CD4-positive, alpha-beta T cell treated with Interleukin-10 for 1 hour (primary cell): Measurements from ENCODE around the gene AAGAB.

Source experiments
- DNase-seq: peaks from one replicate; pipeline ENCODE4 v3.0.0-alpha.2; 2020

The AAGAB gene

DNA sequence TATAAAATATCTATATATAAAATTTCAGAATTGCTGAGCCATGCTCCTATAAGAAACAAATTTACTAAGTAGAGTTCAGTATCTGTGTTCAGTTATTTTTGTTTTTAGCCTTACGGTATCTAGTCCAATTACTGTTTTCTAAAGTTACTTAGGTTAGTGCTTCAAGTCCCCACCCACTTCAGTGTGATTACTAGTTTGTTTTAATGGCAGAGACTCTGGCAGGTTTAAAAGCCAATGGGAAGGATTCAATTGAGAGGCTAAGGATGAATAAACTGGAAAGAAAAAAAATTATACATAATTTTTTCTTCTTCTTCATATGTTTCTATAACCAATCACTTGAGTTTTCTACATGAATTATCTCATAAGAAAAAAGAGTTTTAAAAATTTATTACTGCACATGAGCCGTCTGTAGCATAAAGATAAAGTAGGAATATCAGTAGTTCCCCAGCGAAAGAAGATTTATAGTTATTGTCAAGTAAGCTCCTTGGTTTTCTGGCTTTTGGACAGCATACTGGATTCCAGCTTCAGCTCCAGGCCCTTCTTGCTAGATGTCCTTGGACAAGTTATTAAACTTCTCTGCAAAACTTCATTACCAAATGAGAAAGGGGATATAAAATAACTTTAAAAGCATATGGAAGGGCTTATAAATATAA, 46.8 kb downstream of the AAGAB start:
- no peak for DNase-seq

GRCh38 chr15:67202991-67203390, 51.5 kb downstream of the AAGAB start:
- DNase-seq = no peak

DNA sequence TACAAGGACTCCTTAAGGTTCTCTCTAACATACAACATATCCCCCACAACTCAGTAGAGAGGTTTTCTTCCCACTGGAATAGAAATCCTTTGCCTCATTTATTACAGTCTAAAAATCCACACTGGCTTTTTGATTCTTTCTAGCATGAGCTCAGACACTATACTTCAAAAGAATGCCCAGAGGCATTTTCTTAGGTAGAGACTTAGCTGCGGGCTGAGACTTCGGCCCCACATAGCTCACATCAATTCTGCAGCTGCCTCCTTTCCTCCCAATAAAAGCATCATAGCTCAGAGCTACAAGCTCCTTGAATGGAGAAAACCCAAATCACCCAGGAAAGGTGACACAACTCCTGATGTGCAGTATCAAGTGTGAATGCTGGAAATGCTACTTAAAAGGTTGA, 52.4 kb downstream of the AAGAB start:
- DNase-seq = no peak

DNA sequence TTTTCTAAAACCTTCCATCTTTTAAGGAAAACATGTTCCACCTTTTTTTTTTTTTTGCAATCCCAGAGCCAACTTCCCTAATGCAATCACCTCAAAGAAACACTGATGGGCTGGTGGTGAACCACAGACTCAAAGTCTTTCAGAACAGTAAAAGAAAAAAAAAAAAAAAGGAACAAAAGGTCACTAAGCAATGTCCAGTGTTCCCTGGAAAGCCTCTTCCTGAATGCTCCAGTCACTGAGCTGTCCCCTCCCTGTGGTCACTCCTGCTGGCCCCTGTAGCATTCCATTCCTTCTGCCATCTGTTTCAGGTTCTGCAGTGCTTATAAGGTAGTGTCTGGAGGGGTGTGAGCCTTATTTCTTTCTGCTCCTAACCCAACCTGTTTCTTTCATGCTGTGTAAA, 53.3 kb downstream of the AAGAB start:
- no peak for DNase-seq

GRCh38 chr15:67199881-67200763, 54.3 kb downstream of the AAGAB start:
- no peak for DNase-seq

GRCh38 chr15:67199391-67199790, 55.1 kb downstream of the AAGAB start:
- no peak for DNase-seq

GRCh38 chr15:67198157-67198754, 56.2 kb downstream of the AAGAB start:
- DNase-seq = no peak

DNA sequence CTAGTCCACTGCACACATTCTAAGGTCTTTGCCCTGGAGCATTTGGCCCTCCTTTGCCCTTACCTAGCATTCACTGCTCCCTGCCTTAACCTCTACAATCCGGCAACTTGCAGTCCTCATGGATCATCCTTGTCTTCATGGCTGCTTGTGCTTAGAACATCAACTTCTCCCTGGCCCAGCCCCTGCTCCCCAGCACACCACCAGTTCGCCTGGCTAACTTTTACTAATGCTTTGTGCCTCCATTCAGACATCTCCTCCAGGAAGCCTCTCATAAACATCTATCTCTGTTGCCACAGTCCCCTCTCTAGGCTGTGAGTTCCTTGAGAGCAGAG, 57.1 kb downstream of the AAGAB start:
- no peak for DNase-seq

- DNase-seq = no peak
Observed at GRCh38 chr15:67196672-67197363, 57.6 kb downstream of the AAGAB start.

GRCh38 chr15:67196222-67196621, 58.2 kb downstream of the AAGAB start:
- DNase-seq = no peak

DNA sequence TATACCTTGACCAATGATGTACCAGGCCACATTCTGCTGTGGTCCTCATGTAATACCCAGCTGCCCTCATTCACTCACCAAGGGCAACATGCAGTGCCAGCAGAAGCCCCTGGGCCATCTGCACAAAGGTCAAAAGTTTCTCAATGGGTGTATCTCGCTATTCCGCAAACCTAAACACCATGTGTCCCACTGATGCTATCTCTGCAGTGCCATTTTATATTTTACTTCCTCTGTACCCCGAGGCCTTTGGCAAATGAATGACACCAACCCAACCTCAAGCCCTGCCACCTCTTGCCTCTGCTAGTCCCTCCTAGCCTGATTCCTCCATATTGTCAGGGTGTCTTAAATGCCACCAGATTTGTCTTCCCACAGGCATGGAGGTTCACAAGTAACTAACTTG, 59.2 kb downstream of the AAGAB start:
- no peak for DNase-seq

GRCh38 chr15:67194171-67195114, 60.0 kb downstream of the AAGAB start:
- no peak for DNase-seq

DNA sequence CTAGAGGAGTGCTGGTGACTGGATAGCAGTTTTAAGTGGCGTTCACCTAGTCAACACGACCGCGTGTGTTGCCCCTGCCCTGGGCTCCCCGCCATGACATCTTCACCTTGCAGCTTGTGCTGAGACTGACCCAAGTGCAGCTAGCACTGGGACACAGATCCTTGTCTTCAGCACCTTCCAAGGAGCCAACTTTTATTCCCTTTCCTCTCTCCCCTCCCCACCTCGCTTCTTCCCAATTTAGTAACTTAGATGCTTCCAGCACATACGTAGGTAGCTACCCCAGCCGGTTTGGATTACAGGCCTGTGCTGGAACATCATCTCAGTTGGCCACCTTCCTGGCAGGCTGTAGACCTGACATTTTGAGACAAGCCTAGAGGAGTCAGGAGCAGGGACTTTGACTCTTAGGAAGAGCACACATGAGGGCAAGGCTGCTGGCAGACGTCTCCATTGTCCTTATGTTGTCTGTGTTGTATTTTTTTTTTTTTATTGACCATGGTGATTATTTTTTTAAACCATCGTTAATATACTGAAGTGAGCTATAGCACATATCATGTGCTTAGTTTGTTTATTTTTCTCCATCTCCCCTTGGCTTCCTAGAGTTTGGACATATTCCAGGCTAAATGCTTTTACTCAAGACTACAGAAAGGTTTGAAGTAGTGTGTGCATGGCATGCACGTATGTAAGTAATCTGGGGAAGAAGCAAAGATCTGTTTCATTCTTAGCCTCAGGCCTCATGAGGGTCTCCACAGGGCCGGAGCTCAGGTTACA, 61.1 kb downstream of the AAGAB start:
- DNase-seq = no peak

DNA sequence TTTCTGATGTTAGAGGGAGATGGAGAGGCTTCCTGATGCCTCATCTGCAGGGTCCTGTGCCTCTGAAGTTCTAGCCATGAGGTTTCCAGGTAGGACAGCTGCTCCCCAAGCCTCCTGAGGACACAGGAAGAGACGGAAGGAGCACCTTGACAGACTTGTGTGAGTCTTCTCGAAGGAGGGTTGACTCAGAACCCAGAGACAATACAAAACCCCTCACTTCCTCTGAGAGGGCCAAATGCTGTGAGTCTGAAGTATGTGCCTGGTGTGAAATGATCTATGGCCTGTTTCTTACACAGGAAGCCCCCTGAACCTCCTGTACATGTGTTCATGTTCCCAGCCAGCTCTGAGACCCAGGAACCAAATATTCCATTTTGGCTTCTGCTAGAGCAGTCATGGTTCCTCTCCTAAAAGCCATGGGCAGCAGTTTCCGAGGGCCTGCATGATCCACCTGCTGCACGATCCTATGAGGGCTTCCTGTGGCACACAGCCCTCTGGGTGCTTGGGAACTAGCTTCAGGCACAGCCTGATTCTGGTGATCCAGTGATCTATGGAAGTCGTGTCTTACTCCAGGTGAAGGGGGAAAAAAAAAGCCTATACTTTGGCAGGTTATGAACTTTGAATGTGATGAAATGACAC, 62.2 kb downstream of the AAGAB start:
- no peak for DNase-seq

DNA sequence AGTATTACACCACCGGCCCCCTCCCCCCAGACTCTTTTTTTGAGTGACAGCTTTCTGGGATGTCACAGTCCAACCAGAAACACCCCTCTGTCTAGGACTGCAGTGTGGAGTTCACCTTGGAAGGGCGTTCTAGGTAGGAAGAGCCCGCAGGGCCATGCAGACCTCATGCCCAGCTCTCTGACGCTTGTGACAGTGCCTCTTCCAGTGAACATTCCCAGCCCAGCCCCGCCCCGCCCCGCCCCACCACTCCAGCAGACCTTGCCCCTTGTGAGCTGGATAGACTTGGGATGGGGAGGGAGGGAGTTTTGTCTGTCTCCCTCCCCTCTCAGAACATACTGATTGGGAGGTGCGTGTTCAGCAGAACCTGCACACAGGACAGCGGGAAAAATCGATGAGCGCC, 63.6 kb downstream of the AAGAB start:
- no peak for DNase-seq

- no peak for DNase-seq
Observed at GRCh38 chr15:67190326-67190725, 64.1 kb downstream of the AAGAB start.

DNA sequence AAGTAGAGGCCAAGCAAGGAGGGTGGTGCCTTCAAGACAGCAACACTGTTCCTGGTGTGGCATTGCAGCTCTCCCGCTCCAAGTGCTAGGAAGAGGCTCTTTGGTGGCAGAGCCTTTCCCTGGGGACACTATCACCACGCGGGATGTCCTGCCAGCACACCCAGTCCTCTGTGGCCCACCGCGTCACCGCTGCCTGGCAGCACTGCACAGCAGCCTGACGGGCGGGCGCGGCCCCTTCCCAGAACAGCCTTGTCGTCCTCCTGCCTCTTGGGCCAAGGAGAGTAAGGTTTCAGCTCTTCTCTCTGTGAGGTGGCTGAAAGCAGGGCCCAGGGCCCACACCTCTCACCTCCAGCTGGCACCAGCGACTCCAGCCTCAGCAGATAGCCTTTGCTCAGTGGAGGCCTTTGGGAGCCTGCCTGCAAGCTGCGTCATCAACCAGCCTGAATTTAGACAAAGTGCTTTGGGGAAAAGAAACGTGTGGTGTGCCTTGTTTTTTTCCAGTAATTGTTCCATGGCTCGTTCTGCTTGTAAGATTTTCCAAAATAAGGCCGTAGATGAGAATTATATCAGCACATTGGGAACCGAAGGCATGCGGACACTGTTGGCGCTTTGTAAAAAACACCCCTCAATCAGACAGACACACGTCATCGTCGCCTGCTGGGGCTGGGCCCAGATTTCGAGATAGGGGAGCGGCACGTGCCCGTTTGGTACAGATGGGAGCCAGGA, 65.0 kb downstream of the AAGAB start:
- no peak for DNase-seq

DNA sequence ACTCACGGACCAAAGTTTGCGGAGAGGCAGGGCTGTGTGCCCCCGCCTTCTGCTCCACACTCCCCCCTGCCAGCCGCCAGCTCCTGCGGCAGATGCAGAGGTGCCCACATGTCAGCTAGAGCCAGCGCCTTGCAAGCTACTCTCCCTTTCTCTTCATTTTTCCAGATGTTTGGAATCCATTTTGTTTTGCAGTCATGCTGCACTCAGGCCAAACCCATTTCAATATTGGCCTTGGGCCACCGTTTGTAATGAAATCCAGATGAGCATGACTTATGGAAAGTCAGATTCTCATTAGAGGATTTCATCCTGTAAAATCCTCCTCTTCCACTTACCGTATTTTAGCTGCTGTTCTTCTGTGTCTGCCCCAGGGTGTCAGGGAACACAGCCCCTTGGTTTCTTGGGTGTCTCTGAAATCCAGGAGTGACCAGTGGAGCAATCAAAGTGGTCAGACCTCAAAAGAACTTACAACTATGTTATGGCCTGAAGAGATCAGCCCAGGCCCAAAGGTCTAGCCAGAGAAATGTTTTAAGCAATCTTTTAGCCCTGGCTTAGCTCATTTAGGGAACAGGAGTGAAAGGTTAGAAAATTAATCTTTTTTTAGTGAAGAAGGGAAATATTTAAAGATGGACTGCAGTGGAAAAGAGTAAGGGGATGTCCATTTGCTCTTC, 65.8 kb downstream of the AAGAB start:
- no peak for DNase-seq

DNA sequence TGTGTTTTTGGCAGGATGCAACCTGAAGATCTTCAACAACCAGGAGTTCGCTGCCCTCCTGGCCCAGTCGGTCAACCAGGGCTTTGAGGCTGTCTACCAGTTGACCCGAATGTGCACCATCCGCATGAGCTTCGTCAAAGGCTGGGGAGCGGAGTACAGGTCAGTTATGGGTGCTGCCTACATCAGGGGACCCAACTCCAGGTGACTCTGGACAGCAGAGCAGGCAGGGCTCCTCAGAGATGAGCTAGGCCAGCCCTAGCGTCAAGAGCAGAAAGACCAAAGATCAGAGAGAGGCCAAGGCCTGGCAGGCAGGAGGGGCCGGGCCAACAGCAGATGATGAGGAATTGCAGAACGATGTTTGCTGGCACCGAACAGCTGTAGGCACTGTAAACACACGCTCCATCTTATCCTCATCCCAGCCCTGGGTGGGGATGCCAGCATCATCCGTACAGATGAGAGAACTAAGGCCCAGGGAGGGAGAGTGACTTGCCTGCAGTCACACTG, 67.1 kb downstream of the AAGAB start:
- no peak for DNase-seq

GRCh38 chr15:67186688-67187087, 67.8 kb downstream of the AAGAB start:
- no peak for DNase-seq
